ENCODE data around the gene CWC22. TPM values are rescaled to one million over a fixed set of nuclear protein-coding genes. Genes with fewer than 3 reads are reported as not detected.

CWC22 gene
- total and polyA plus RNA-seq, 2 of the 13 experiments (the other 11 are each of a cell fraction or from before 2014, with no cell fraction given) = 5.7 to 29.2 TPM

GRCh38 chr2:180006781-180007579, at the start of gene CWC22 (continued):
- TF ChIP-seq DRAP1 (CRISPR knock-in tag; IDR thresholded peaks at IDR 0.05) (peak; percentile 59; the same call in 1 of the 2 replicates), ZNF768 (CRISPR knock-in tag; IDR thresholded peaks at IDR 0.05) (0 out of 2 replicates have a peak, but pooled peaks have one; percentile 71), ZNF503 (CRISPR knock-in tag; IDR thresholded peaks at IDR 0.05) (peak; percentile 70; the same call in 1 of the 2 replicates), SIN3B (IDR thresholded peaks at IDR 0.05; ENCODE audit: low read length) (no peak; the same call in 1 of the 2 replicates), FOXK1 (CRISPR knock-in tag; IDR thresholded peaks at IDR 0.05; ENCODE audit: borderline replicate concordance, low read depth) (peak; percentile 86; the same call in 1 of the 2 replicates), ZNF577 (CRISPR knock-in tag; IDR thresholded peaks at IDR 0.05; ENCODE audit: borderline replicate concordance, low read depth) (no peak), ZNF572 (CRISPR knock-in tag; IDR thresholded peaks at IDR 0.05) (peak; percentile 75; the same call in 1 of the 2 replicates), PCBP2 (optimal IDR thresholded peaks at IDR 0.05; ENCODE audit: low read depth, low read length, poor library complexity, severe bottlenecking) (no peak), ZFY (CRISPR knock-in tag; IDR thresholded peaks at IDR 0.05) (peak; percentile 93), EHMT2 (IDR thresholded peaks at IDR 0.05; ENCODE audit: borderline replicate concordance, low read depth, low read length) (peak; percentile 96), REPIN1 (CRISPR knock-in tag; IDR thresholded peaks at IDR 0.05; ENCODE audit: borderline replicate concordance, low read depth) (peak; percentile 59; the same call in 1 of the 2 replicates), ATF1 (CRISPR knock-in tag; IDR thresholded peaks at IDR 0.05) (peak; percentile 98), ZNF784 (CRISPR knock-in tag; IDR thresholded peaks at IDR 0.05; ENCODE audit: borderline replicate concordance) (no peak), FOXP4 (CRISPR knock-in tag; IDR thresholded peaks at IDR 0.05) (no peak; the same call in none of the 2 replicates), SP2 (CRISPR knock-in tag; IDR thresholded peaks at IDR 0.05) (no peak), ZNF142 (CRISPR knock-in tag; IDR thresholded peaks at IDR 0.05) (peak; percentile 82; the same call in 1 of the 2 replicates), MEIS1 (CRISPR knock-in tag; IDR thresholded peaks at IDR 0.05; ENCODE audit: borderline replicate concordance) (peak; percentile 88)
